HCT116 (cell line): ENCODE data around the gene GALM. TPM values are rescaled to one million over a fixed set of nuclear protein-coding genes. Genes with fewer than 3 reads are reported as not detected.
"Not testable (repeated sequence)": the region's sequence is repeated elsewhere in the genome, so short reads cannot be mapped to it uniquely, and the experiment has no call there.

Experiments
- ATAC-seq: fragments of 200-7000 bp; cut with Tn5 transposase; 2 replicates; pipeline ENCODE4 v1.9.1; 2020; ENCODE audit warnings: mild to moderate bottlenecking, moderate library complexity
- BruUV-seq: library from RNA; stranded (reverse); fragments of 400-500 nt; replicated peaks from 2 replicates; lab custom pipeline; 2021; lab: Mats Ljungman, UMichigan
- CTCF ChIA-PET: fragments of 300-600 bp; sonication (Branson Sonifier 250); formaldehyde crosslinking; loops from one replicate; lab custom pipeline; 2021; ENCODE audit warnings: antibody characterized with exemption; lab: Charles Lee
- POLR2A ChIA-PET: fragments of 300-600, 350-600 bp; sonication (Branson Sonifier 250); formaldehyde crosslinking; loops from one replicate; lab custom pipeline; 2021; ENCODE audit warnings: antibody characterized with exemption; lab: Charles Lee
- RAD21 ChIA-PET, 2 experiments: fragments of 300-600 bp; sonication (Branson Sonifier 250); formaldehyde crosslinking; loops; one replicate each; lab custom pipeline; 2023; ENCODE audit warnings: low total read pairs in 2 of 2; ENCODE audit not compliant: uncharacterized antibody in 2 of 2, unreplicated experiment in 2 of 2, low non-redundant PET in 1 of 2; lab: Charles Lee
- DNase-seq: peaks from one replicate; pipeline ENCODE4 v3.0.0-alpha.2; 2010; ENCODE audit warnings: low read depth, low spot score
- H2AFZ ChIP-seq: fragments of 200-600 bp; shearing (Covaris generic), sonication (generic); 2 replicates; pipeline ENCODE4 v1.6.1; 2017; ENCODE audit warnings: low read depth, mixed run types, mixed read lengths, antibody characterized with exemption, low read length; ENCODE audit not compliant: poor library complexity, severe bottlenecking
- H3K27ac ChIP-seq: 2 replicates; pipeline ENCODE4 v1.5.1; 2012; ENCODE audit warnings: low read depth, low read length
- H3K27me3 ChIP-seq: fragments of 200-600 bp; sonication (generic); 2 replicates; pipeline ENCODE4 v1.6.1; 2016; ENCODE audit warnings: mixed run types, low read length, mixed read lengths; ENCODE audit not compliant: insufficient read depth
- H3K36me3 ChIP-seq, 2 experiments: fragments of 200-500 bp in 1 of 2; fragments of 200-600 bp in 1 of 2; sonication (Bioruptor generic) in 1 of 2; sonication (generic) in 1 of 2; 2 replicates each; pipeline versions ENCODE4 v1.5.1 to v1.6.1; 2014 to 2016; ENCODE audit warnings: low read length in 2 of 2, inconsistent platforms in 1 of 2, mixed read lengths in 1 of 2, mixed run types in 1 of 2; ENCODE audit not compliant: insufficient read depth in 2 of 2, control insufficient read depth in 1 of 2
- H3K4me1 ChIP-seq, 2 experiments: fragments of 200-600 bp in 1 of 2; sonication (generic) in 1 of 2; 2 replicates each; pipeline versions ENCODE4 v1.5.1 to v1.6.1; 2012 to 2017; ENCODE audit warnings: low read length in 2 of 2, inconsistent platforms in 1 of 2, mild to moderate bottlenecking in 1 of 2, mixed read lengths in 1 of 2, mixed run types in 1 of 2, moderate library complexity in 1 of 2; ENCODE audit not compliant: insufficient read depth in 2 of 2, control insufficient read depth in 1 of 2
- H3K4me2 ChIP-seq: fragments of 200-600 bp; sonication (generic); 2 replicates; pipeline ENCODE4 v1.6.1; 2017; ENCODE audit warnings: mixed run types, low read length, mixed read lengths
- H3K4me3 ChIP-seq, 2 experiments: fragments of 200-600 bp in 1 of 2; sonication (generic) in 1 of 2; replicated peaks in 1 of 2; 2 replicates each; pipeline ENCODE4 v1.5.1; 2011 to 2016; ENCODE audit warnings: low read length in 2 of 2, control low read depth in 1 of 2, low read depth in 1 of 2, mild to moderate bottlenecking in 1 of 2, mixed read lengths in 1 of 2, mixed run types in 1 of 2
- H3K79me2 ChIP-seq: fragments of 200-600 bp; sonication (generic); 2 replicates; pipeline ENCODE4 v1.6.1; 2017; ENCODE audit warnings: mild to moderate bottlenecking, mixed run types, low read length, moderate library complexity, mixed read lengths; ENCODE audit not compliant: insufficient read depth
- H3K9ac ChIP-seq: fragments of 200-600 bp; sonication (generic); 2 replicates; pipeline ENCODE4 v1.6.1; 2016; ENCODE audit warnings: low read length, mixed read lengths
- H3K9me2 ChIP-seq: fragments of 200-600 bp; sonication (generic), shearing (Covaris generic); 2 replicates; pipeline ENCODE4 v1.6.1; 2017; ENCODE audit warnings: mixed run types, mild to moderate bottlenecking, moderate library complexity; ENCODE audit not compliant: insufficient read depth
- H3K9me3 ChIP-seq, 2 experiments: fragments of 200-500 bp in 1 of 2; fragments of 200-600 bp in 1 of 2; sonication (Bioruptor generic) in 1 of 2; sonication (generic) in 1 of 2; 2 replicates each; pipeline ENCODE4 v1.6.1; 2014 to 2017; ENCODE audit warnings: low read length in 2 of 2, mixed read lengths in 2 of 2, inconsistent platforms in 1 of 2, low read depth in 1 of 2, mild to moderate bottlenecking in 1 of 2, mixed run types in 1 of 2, moderate library complexity in 1 of 2; ENCODE audit not compliant: control insufficient read depth in 1 of 2, insufficient read depth in 1 of 2
- H4K20me1 ChIP-seq: fragments of 200-600 bp; sonication (generic), shearing (Covaris generic); 2 replicates; pipeline ENCODE4 v1.6.1; 2017; ENCODE audit warnings: mixed run types, mild to moderate bottlenecking, moderate library complexity; ENCODE audit not compliant: insufficient read depth
- ATF3 ChIP-seq: IDR thresholded peaks from 2 replicates; pipeline ENCODE4 v1.6.1; 2012
- CTCF ChIP-seq, 3 experiments: fragments of 200-600 bp in 1 of 3; sonication (generic) in 1 of 3; IDR thresholded peaks in 2 of 3; conservative IDR thresholded peaks in 1 of 3; 2 replicates each; pipeline ENCODE4 v1.5.1; 2012 to 2017; ENCODE audit warnings: low read depth in 2 of 3, low read length in 2 of 3, antibody characterized with exemption in 1 of 3, borderline replicate concordance in 1 of 3, control low read depth in 1 of 3, mild to moderate bottlenecking in 1 of 3, mixed read lengths in 1 of 3, mixed run types in 1 of 3, moderate library complexity in 1 of 3; ENCODE audit not compliant: insufficient read depth in 1 of 3
- POLR2A ChIP-seq: IDR thresholded peaks from 2 replicates; pipeline ENCODE4 v1.7.0; 2011; ENCODE audit warnings: borderline replicate concordance; ENCODE audit not compliant: insufficient read depth, insufficient read length; ENCODE audit errors: extremely low read depth
- SP1 ChIP-seq: IDR thresholded peaks from 2 replicates; pipeline ENCODE4 v1.6.1; 2012; ENCODE audit warnings: low read depth
- ZNF274 ChIP-seq: fragments of 200-500 bp; sonication (Bioruptor generic); IDR thresholded peaks from 2 replicates; pipeline ENCODE4 v1.6.1; 2014; ENCODE audit warnings: mild to moderate bottlenecking, low read depth, low read length, inconsistent platforms
- intact Hi-C: fragments of 100-400 bp; cut with micrococcal nuclease; formaldehyde crosslinking; loops from 2 replicates; pipeline ENCODE4 v1.10.0; 2022
- total RNA-seq: library from RNA; stranded (reverse); gene quantifications from one replicate; pipeline ENCODE4 v1.2.1, GENCODE V29; 2021; ENCODE audit not compliant: unreplicated experiment

Gene GALM
- total RNA-seq, 1 experiment from 2014 or later: 10.2 TPM

- no peak for TF ChIP-seq ATF3
- no peak for TF ChIP-seq CTCF (IDR thresholded peaks at IDR 0.05 in 2 of 3, conservative IDR thresholded peaks at IDR 0.05 in 1 of 3; ENCODE audit: borderline replicate concordance in 1 of 3, insufficient read depth in 1 of 3, low read depth in 2 of 3, low read length in 2 of 3)
- TF ChIP-seq SP1: no peak
These were observed 30.8 kb upstream of the GALM start for GRCh38 chr2:38635139-38635538.

GRCh38 chr2:38636069-38636468, 29.8 kb upstream of the GALM start:
- no peak for DNase-seq
- Histone ChIP-seq H3K4me1 (no peaks in the 10 kb centered on the region), H3K4me2 (no peak overlapping the region), H3K9me2 (no peaks in the 10 kb centered on the region), H3K9ac (no peak overlapping the region), H3K27ac (no peak overlapping the region), H3K4me3 (no peak overlapping the region), H4K20me1 (no peaks in the 10 kb centered on the region), H3K9me3 (no peaks in the 10 kb centered on the region), H3K36me3 (no peaks in the 10 kb centered on the region), H2AFZ (no peak overlapping the region), H3K27me3 (no peaks in the 10 kb centered on the region), H3K79me2 (no peaks in the 10 kb centered on the region)
- ChIA-PET POLR2A (no interaction called here), CTCF (no interaction called here), RAD21 (no interaction called here)
- ATAC-seq: no peak
- TF ChIP-seq POLR2A (no peak), ZNF274 (no peak)
- intact Hi-C loops: no loop called here
- no TSS peak for BruUV-seq

More at GRCh38 chr2:38635139-38635538, 30.8 kb upstream of the GALM start:
- H3K9me3 ChIP-seq: no peaks in the 10 kb centered on the region
- POLR2A ChIA-PET: interaction anchor here (1.0 kb wide), 1 partner anchor 8 kb away, joined by 3 read pairs; no protein-coding TSS in a partner anchor
- DNase-seq (no peak), ATAC-seq (no peak)
- H3K9ac ChIP-seq: no peak overlapping the region
- CTCF ChIA-PET: no interaction called here
- BruUV-seq: no TSS peak
- H2AFZ ChIP-seq: no peak overlapping the region
- H4K20me1 ChIP-seq: no peaks in the 10 kb centered on the region
- intact Hi-C loops: no loop called here
- H3K27ac ChIP-seq: no peak overlapping the region
- no peak overlapping the region for H3K4me2 ChIP-seq
- no peaks in the 10 kb centered on the region for H3K4me1 ChIP-seq
- H3K36me3 ChIP-seq: no peaks in the 10 kb centered on the region
- no peak overlapping the region for H3K4me3 ChIP-seq
- H3K9me2 ChIP-seq: no peaks in the 10 kb centered on the region
- no peaks in the 10 kb centered on the region for H3K79me2 ChIP-seq
- H3K27me3 ChIP-seq: no peaks in the 10 kb centered on the region
- RAD21 ChIA-PET: no interaction called here

GRCh38 chr2:38642373-38643017, 23.4 kb upstream of the GALM start:
- POLR2A ChIA-PET, H3K27me3 ChIP-seq, H3K4me1 ChIP-seq, H3K9ac ChIP-seq, H3K79me2 ChIP-seq, ATAC-seq, H3K4me2 ChIP-seq, H3K36me3 ChIP-seq, RAD21 ChIA-PET, intact Hi-C loops, H3K9me2 ChIP-seq, H3K9me3 ChIP-seq, H3K4me3 ChIP-seq, BruUV-seq, DNase-seq, H4K20me1 ChIP-seq, H3K27ac ChIP-seq: not testable (repeated sequence)
- CTCF ChIA-PET: interaction anchor here (0.7 kb wide), 1 partner anchor 52 kb away, joined by 3 read pairs; no protein-coding TSS in a partner anchor
- H2AFZ ChIP-seq: peak overlapping the region; percentile 9
